Neural crest cell (in vitro differentiated cells): ENCODE measurements around the gene EDRF1. TPM values are rescaled to one million over a fixed set of nuclear protein-coding genes. Genes with fewer than 3 reads are reported as not detected.

ENCODE experiments used
- DNase-seq: peaks from one replicate; pipeline ENCODE4 v3.0.0; 2021; ENCODE audit warnings: low read depth, mixed read lengths, low spot score
- H3K27ac Mint-ChIP-seq: one replicate; pipeline ENCODE4 v1.8.0; 2021; ENCODE audit warnings: mild to moderate bottlenecking, mixed read lengths; ENCODE audit not compliant: unreplicated experiment
- H3K27me3 Mint-ChIP-seq: 2 replicates; pipeline ENCODE4 v1.8.0; 2021; ENCODE audit warnings: low read depth, mild to moderate bottlenecking, mixed read lengths
- H3K36me3 Mint-ChIP-seq: 2 replicates; pipeline ENCODE4 v1.8.0; 2021; ENCODE audit warnings: low read depth, mild to moderate bottlenecking, mixed read lengths
- H3K4me1 Mint-ChIP-seq: 2 replicates; pipeline ENCODE4 v1.8.0; 2021; ENCODE audit warnings: mixed read lengths
- H3K4me3 Mint-ChIP-seq: one replicate; pipeline ENCODE4 v1.8.0; 2021; ENCODE audit warnings: mild to moderate bottlenecking, mixed read lengths
- H3K9me3 Mint-ChIP-seq: 2 replicates; pipeline ENCODE4 v1.8.0; 2021; ENCODE audit warnings: mixed read lengths
- total RNA-seq: library from RNA; stranded (reverse); gene quantifications from 2 replicates; pipeline ENCODE4 v1.2.1, GENCODE V29; 2021
- TF ChIP-seq, protein P1 (sequence below): fragments of 200-600 bp; sonication (generic); conservative IDR thresholded peaks from 2 replicates; pipeline ENCODE4 v1.5.0; 2021; ENCODE audit warnings: antibody characterized with exemption, mild to moderate bottlenecking

The EDRF1 gene
- total RNA-seq, 1 donor from 2014 or later, result 42.7 TPM

DNA sequence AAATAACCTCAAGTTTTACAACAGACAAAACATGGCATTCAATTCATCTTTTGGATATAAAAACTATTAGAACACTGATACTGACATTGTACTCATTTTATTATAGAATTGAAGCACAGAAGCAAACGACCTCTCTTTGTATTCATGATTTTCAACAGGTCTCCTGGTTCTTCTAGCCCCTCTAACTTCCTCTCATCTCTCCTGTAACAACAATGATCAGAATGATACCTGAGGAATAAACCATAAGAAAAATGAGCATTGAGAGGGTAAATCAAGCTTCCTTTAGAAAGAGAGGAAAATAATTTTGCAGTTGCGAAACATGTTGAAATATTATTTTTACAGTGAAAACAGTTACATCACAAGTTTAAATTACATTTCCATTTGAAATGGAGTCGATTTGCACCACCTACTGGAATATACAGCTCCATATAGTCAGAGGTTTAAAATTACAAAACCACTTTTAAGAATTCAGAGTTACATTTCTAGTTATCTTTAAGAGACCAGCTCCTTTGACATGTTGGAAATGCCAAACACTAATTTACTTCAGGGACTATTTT is 19.1 kb upstream of the EDRF1 start:
- no peaks in the 10 kb centered on the region for H3K27me3 Mint-ChIP-seq
- H3K4me3 Mint-ChIP-seq, result no peak overlapping the region

DNA sequence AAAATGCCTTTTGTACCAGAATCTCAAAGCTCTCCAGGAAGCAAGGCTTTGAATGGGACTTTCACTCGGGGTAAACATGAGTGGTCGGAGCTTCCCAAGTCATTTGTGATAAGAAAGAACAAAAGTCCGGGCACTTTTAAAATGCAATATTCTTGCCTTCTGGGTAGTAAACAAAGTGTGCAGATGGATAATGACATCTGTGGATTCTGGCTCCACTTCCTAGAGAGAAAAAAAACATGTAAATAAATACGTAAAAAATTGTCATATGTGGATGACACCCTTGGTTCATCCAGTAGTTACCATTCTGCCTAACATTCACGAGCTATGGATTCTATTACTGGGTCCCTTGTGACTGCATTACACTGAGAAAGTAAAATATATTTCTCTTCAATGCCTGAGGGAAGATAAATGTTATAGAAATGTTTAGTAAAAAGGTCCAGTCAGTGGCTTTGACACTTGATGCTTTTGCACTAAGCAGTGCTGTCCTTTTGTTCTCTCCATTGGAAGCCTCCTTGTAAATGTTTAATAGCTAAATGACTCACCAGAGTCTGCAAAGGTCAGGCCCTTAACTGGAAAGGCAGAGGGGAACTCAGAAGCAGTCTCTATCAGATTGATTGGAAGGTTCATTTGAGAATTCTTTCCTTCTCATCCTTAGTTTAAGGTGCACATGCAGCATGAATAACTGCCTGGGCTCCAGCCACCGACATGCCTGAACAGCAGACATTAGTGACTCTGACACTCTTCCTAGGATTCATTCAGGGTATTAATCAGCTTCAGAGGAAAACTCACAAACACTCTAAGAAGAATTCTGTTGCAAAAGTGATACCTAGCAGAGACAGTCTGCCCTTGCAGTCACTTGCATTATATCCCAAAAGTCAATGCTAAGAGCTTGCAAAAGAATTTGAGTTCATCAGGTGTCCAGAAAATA is 11.7 kb upstream of the EDRF1 start:
- Mint-ChIP-seq H3K4me3 (no peak overlapping the region), H3K27me3 (no peaks in the 10 kb centered on the region)

More for the DNA sequence above, 19.1 kb upstream of the EDRF1 start:
- Mint-ChIP-seq H3K4me1 (no peaks in the 10 kb centered on the region), H3K36me3 (no peaks in the 10 kb centered on the region), H3K9me3 (peaks cover 4% of the 10 kb centered on the region), H3K27ac (no peak overlapping the region)
- DNase-seq, result no peak
- TF ChIP-seq, protein P1, sequence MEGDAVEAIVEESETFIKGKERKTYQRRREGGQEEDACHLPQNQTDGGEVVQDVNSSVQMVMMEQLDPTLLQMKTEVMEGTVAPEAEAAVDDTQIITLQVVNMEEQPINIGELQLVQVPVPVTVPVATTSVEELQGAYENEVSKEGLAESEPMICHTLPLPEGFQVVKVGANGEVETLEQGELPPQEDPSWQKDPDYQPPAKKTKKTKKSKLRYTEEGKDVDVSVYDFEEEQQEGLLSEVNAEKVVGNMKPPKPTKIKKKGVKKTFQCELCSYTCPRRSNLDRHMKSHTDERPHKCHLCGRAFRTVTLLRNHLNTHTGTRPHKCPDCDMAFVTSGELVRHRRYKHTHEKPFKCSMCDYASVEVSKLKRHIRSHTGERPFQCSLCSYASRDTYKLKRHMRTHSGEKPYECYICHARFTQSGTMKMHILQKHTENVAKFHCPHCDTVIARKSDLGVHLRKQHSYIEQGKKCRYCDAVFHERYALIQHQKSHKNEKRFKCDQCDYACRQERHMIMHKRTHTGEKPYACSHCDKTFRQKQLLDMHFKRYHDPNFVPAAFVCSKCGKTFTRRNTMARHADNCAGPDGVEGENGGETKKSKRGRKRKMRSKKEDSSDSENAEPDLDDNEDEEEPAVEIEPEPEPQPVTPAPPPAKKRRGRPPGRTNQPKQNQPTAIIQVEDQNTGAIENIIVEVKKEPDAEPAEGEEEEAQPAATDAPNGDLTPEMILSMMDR, result peak; percentile 36

DNA sequence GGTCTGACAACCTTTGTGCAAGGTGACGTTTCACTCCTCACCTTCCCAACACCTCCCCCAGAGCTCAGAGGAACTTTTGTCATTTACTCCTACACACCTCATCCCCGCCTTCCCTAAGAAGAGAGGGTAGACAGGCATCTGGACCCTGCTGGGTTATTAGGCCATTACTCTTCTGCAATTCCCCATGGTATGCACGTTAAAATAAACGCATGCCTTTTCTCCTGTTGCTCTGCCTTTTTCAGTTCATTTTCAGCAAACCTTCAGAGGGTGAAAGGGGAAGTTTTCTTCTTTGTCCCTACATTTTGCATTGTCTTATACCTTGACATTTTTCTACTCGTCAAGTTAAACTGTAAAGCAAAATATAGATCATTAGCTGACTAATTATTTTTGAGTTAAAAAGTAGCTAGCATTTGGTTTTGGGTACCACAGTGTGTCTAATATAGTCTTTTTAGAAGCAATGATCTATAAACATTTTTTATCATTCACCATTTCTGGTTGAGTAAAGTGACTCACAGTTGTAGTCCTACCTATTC is 10.5 kb upstream of the EDRF1 start:
- Mint-ChIP-seq H3K4me3 (no peak overlapping the region), H3K9me3 (no peaks in the 10 kb centered on the region), H3K36me3 (no peaks in the 10 kb centered on the region), H3K27ac (no peak overlapping the region), H3K27me3 (no peaks in the 10 kb centered on the region), H3K4me1 (peaks cover 38% of the 10 kb centered on the region)
- DNase-seq, result no peak
- TF ChIP-seq, protein P1, result no peak

More for the DNA sequence above, 11.7 kb upstream of the EDRF1 start:
- peaks cover 1% of the 10 kb centered on the region for H3K9me3 Mint-ChIP-seq
- TF ChIP-seq, protein P1, result no peak
- H3K36me3 Mint-ChIP-seq, result no peaks in the 10 kb centered on the region
- DNase-seq, result no peak
- peaks cover 38% of the 10 kb centered on the region for H3K4me1 Mint-ChIP-seq
- H3K27ac Mint-ChIP-seq, result no peak overlapping the region

DNA sequence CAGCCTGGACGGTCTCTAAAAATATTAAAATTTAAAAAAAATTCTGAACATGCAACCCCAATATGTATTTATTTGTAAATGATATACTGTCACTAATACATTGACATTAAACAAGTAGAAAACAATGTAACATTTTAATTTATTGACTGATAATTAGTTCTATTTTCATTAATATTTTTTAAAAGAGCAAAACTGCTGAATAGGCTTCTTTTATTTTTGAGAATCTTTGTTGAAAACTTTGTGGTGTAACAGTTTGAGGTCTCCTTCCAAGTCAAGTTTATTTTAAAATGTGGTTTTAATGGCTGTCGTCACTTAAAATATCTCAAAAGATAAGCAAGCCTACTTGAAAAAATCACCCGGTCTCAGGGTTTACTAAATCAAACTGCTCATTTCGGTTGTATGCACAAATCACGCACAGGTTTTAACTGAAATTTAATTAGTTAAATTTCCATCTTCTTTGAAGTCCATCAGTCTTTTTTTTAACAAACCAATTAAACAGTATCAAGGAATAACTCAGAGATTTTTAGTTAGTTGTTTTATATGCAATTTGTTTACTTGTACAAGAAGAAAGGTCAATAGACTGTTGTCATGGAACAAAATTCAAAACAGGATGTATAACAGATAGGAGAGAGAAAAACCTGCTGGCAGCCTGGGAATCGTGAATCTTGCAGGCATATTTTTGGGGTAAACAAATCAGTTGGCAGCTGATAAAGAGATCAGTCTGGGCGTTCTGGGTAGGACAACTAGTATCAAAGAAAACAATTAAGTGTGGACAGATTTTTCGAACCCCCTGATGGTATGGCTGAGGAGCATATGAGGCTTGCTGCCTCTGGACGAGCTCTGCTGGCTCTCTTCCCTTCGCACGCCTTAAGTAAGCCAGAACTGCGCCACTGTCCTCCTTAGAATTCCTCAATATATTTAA is 9.7 kb upstream of the EDRF1 start:
- DNase-seq, result no peak
- peak overlapping the region; percentile 26 for H3K4me3 Mint-ChIP-seq
- no peaks in the 10 kb centered on the region for H3K9me3 Mint-ChIP-seq
- H3K27ac Mint-ChIP-seq, result no peak overlapping the region
- peaks cover 38% of the 10 kb centered on the region for H3K4me1 Mint-ChIP-seq
- no peaks in the 10 kb centered on the region for H3K27me3 Mint-ChIP-seq
- H3K36me3 Mint-ChIP-seq, result no peaks in the 10 kb centered on the region
- TF ChIP-seq, protein P1, result no peak
